ENCODE measurements around the gene SPANXN2.
"Not testable (repeated sequence)": the region's sequence is repeated elsewhere in the genome, so short reads cannot be mapped to it uniquely, and the experiment has no call there.

The SPANXN2 gene

GRCh38 chrX:143720652-143721051, at the start of gene SPANXN2:
Gene SPANXN2, minus strand, starts transcription at chrX:143720752. Its CDS starts 84 bp downstream, at chrX:143720668.
- H3K4me3 ChIP-seq (ENCODE audit: low read length); H3K4me1 ChIP-seq (ENCODE audit: control insufficient read depth, low read length); H3K27me3 ChIP-seq (ENCODE audit: control insufficient read depth, low read length); H3K36me3 ChIP-seq (ENCODE audit: control insufficient read depth, low read length); H3K27ac ChIP-seq (ENCODE audit: low read depth, low read length); H3K9me2 ChIP-seq (replicated peaks; ENCODE audit: control insufficient read depth, low read length); H3K4me2 ChIP-seq (ENCODE audit: low read length); H3K79me2 ChIP-seq (ENCODE audit: control insufficient read depth, low read length); H3K9me3 ChIP-seq (ENCODE audit: control insufficient read depth, insufficient read depth, low read length); H3F3A ChIP-seq (ENCODE audit: control insufficient read depth, insufficient read depth); H4K20me1 ChIP-seq (ENCODE audit: control insufficient read depth, insufficient read depth, low read depth, low read length): not testable (repeated sequence)

- Histone ChIP-seq H3K9me3 (ENCODE audit: control insufficient read depth, insufficient read depth, low read length) (no peaks in the 10 kb centered on the region), H3F3A (ENCODE audit: control insufficient read depth, insufficient read depth) (no peaks in the 10 kb centered on the region), H3K27me3 (ENCODE audit: control insufficient read depth, low read length) (no peaks in the 10 kb centered on the region), H3K79me2 (ENCODE audit: control insufficient read depth, low read length) (no peaks in the 10 kb centered on the region), H3K4me3 (ENCODE audit: low read length) (no peak overlapping the region), H3K4me1 (ENCODE audit: control insufficient read depth, low read length) (no peaks in the 10 kb centered on the region), H3K4me2 (ENCODE audit: low read length) (no peak overlapping the region), H3K36me3 (ENCODE audit: control insufficient read depth, low read length) (no peaks in the 10 kb centered on the region), H4K20me1 (ENCODE audit: control insufficient read depth, insufficient read depth, low read depth, low read length) (no peaks in the 10 kb centered on the region), H3K9me2 (replicated peaks; ENCODE audit: control insufficient read depth, low read length) (no peaks in the 10 kb centered on the region), H3K27ac (ENCODE audit: low read depth, low read length) (no peak overlapping the region)
- no peak for TF ChIP-seq EZH2phosphoT487 (IDR thresholded peaks at IDR 0.05; ENCODE audit: borderline replicate concordance, low read length)
- TF ChIP-seq CTCF (IDR thresholded peaks at IDR 0.05; ENCODE audit: low read depth, low read length, poor library complexity, severe bottlenecking), result no peak
Measured at GRCh38 chrX:143768976-143769375, 48.4 kb upstream of the SPANXN2 start.

GRCh38 chrX:143767789-143768188, 47.2 kb upstream of the SPANXN2 start:
- H3K4me1 ChIP-seq (ENCODE audit: control insufficient read depth, low read length); H3K36me3 ChIP-seq (ENCODE audit: control insufficient read depth, low read length); H3K9me2 ChIP-seq (replicated peaks; ENCODE audit: control insufficient read depth, low read length); H3K27me3 ChIP-seq (ENCODE audit: control insufficient read depth, low read length); H4K20me1 ChIP-seq (ENCODE audit: control insufficient read depth, insufficient read depth, low read depth, low read length); H3K79me2 ChIP-seq (ENCODE audit: control insufficient read depth, low read length); H3K4me3 ChIP-seq (ENCODE audit: low read length); H3K9me3 ChIP-seq (ENCODE audit: control insufficient read depth, insufficient read depth, low read length); H3K4me2 ChIP-seq (ENCODE audit: low read length); H3F3A ChIP-seq (ENCODE audit: control insufficient read depth, insufficient read depth); H3K27ac ChIP-seq (ENCODE audit: low read depth, low read length): not testable (repeated sequence)

- Histone ChIP-seq H3K4me3 (ENCODE audit: low read length) (no peak overlapping the region), H3K27ac (ENCODE audit: low read depth, low read length) (no peak overlapping the region), H3K4me2 (ENCODE audit: low read length) (no peak overlapping the region), H3K9me3 (ENCODE audit: control insufficient read depth, insufficient read depth, low read length) (no peaks in the 10 kb centered on the region), H3K27me3 (ENCODE audit: control insufficient read depth, low read length) (no peaks in the 10 kb centered on the region), H3K4me1 (ENCODE audit: control insufficient read depth, low read length) (no peaks in the 10 kb centered on the region), H3K9me2 (replicated peaks; ENCODE audit: control insufficient read depth, low read length) (no peaks in the 10 kb centered on the region), H4K20me1 (ENCODE audit: control insufficient read depth, insufficient read depth, low read depth, low read length) (no peaks in the 10 kb centered on the region), H3K36me3 (ENCODE audit: control insufficient read depth, low read length) (no peaks in the 10 kb centered on the region), H3K79me2 (ENCODE audit: control insufficient read depth, low read length) (no peaks in the 10 kb centered on the region), H3F3A (ENCODE audit: control insufficient read depth, insufficient read depth) (no peaks in the 10 kb centered on the region)
- TF ChIP-seq CTCF (IDR thresholded peaks at IDR 0.05; ENCODE audit: low read depth, low read length, poor library complexity, severe bottlenecking) (no peak), EZH2phosphoT487 (IDR thresholded peaks at IDR 0.05; ENCODE audit: borderline replicate concordance, low read length) (no peak)
Measured at GRCh38 chrX:143757887-143758286, 37.3 kb upstream of the SPANXN2 start.

Data from DOHH2 (cell line).